H1 (cell line): Measurements from ENCODE around the gene SLC8A3. TPM values are rescaled to one million over a fixed set of nuclear protein-coding genes. Genes with fewer than 3 reads are reported as not detected.

ENCODE experiments used
- CTCF ChIA-PET: fragments of 300-600 bp; sonication (Branson Sonifier 250); formaldehyde crosslinking; loops from one replicate; lab custom pipeline; 2021; ENCODE audit not compliant: partially characterized antibody; lab: Charles Lee
- POLR2A ChIA-PET: fragments of 300-600 bp; sonication (Branson Sonifier 250); formaldehyde crosslinking; loops from one replicate; lab custom pipeline; 2021; ENCODE audit warnings: inconsistent platforms; ENCODE audit not compliant: partially characterized antibody; lab: Charles Lee
- DNase-seq, 2 experiments: peaks; one replicate each; pipeline versions ENCODE4 v3.0.0 to v3.0.0-alpha.2; 2010 to 2022; ENCODE audit warnings: low spot score in 2 of 2, low read depth in 1 of 2, mixed read lengths in 1 of 2
- FAIRE-seq: peaks from 2 replicates; lab custom pipeline; 2011; peaks lifted over from hg19 to GRCh38; lab: Jason Lieb, UNC
- H2AFZ ChIP-seq: 2 replicates; pipeline ENCODE4 v1.8.1; 2012; ENCODE audit warnings: low read length, inconsistent platforms
- H2AK5ac ChIP-seq: 2 replicates; pipeline ENCODE4 v1.6.1; 2013; ENCODE audit warnings: low read depth, low read length
- H2BK120ac ChIP-seq: replicated peaks from 2 replicates; pipeline ENCODE3; 2013; ENCODE audit warnings: low read depth, low read length, inconsistent platforms
- H2BK12ac ChIP-seq: 2 replicates; pipeline ENCODE4 v1.6.1; 2013; ENCODE audit warnings: low read depth, low read length
- H2BK15ac ChIP-seq: 2 replicates; pipeline ENCODE4 v1.6.1; 2013; ENCODE audit warnings: low read length
- H2BK20ac ChIP-seq: 2 replicates; pipeline ENCODE4 v1.6.1; 2013; ENCODE audit warnings: low read length
- H2BK5ac ChIP-seq: 2 replicates; pipeline ENCODE4 v1.6.1; 2013; ENCODE audit warnings: low read depth, low read length
- H3K14ac ChIP-seq: 2 replicates; pipeline ENCODE4 v1.6.1; 2013; ENCODE audit warnings: inconsistent platforms; ENCODE audit not compliant: insufficient read length
- H3K18ac ChIP-seq: 2 replicates; pipeline ENCODE4 v1.6.1; 2013; ENCODE audit warnings: low read length; ENCODE audit errors: extremely low read depth
- H3K23ac ChIP-seq: 2 replicates; pipeline ENCODE4 v1.6.1; 2013; ENCODE audit warnings: inconsistent platforms; ENCODE audit not compliant: insufficient read length
- H3K23me2 ChIP-seq: 2 replicates; pipeline ENCODE4 v1.6.1; 2013; ENCODE audit warnings: low read depth, low read length
- H3K27ac ChIP-seq: 2 replicates; pipeline ENCODE4 v1.6.1; 2011; ENCODE audit warnings: low read depth, low read length, inconsistent platforms
- H3K27me3 ChIP-seq, 4 experiments: replicated peaks in 1 of 4; 1 replicate in 1 of 4; 2 replicates in 3 of 4; pipeline versions ENCODE4 v1.6.1 to v1.8.1; 2011 to 2013; ENCODE audit warnings: low read length in 3 of 4, mild to moderate bottlenecking in 3 of 4, inconsistent platforms in 2 of 4, mixed read lengths in 2 of 4, moderate library complexity in 1 of 4; ENCODE audit not compliant: control insufficient read depth in 3 of 4, insufficient read depth in 3 of 4; ENCODE audit errors: extremely low read depth in 1 of 4
- H3K36me3 ChIP-seq, 4 experiments: 2 replicates each; pipeline versions ENCODE4 v1.6.1 to v1.8.1; 2011 to 2013; ENCODE audit warnings: mild to moderate bottlenecking in 4 of 4, low read length in 3 of 4, moderate library complexity in 2 of 4, control low read depth in 1 of 4, inconsistent platforms in 1 of 4; ENCODE audit not compliant: insufficient read depth in 4 of 4, control insufficient read depth in 2 of 4
- H3K4ac ChIP-seq: replicated peaks from 2 replicates; pipeline ENCODE3; 2013; ENCODE audit warnings: low read length, low read depth, mixed read lengths, inconsistent platforms; ENCODE audit not compliant: insufficient read length
- H3K4me1 ChIP-seq, 4 experiments: replicated peaks in 1 of 4; 1 replicate in 1 of 4; 2 replicates in 3 of 4; pipeline versions ENCODE4 v1.6.1 to v1.8.1; 2011 to 2013; ENCODE audit warnings: low read length in 3 of 4, inconsistent platforms in 2 of 4, mixed read lengths in 1 of 4; ENCODE audit not compliant: insufficient read depth in 4 of 4, control insufficient read depth in 3 of 4
- H3K4me2 ChIP-seq, 2 experiments: 2 replicates each; pipeline versions ENCODE4 v1.6.1 to v1.8.1; 2011 to 2013; ENCODE audit warnings: low read depth in 2 of 2, low read length in 2 of 2, control low read depth in 1 of 2, inconsistent platforms in 1 of 2, mild to moderate bottlenecking in 1 of 2; ENCODE audit not compliant: insufficient read depth in 1 of 2
- H3K4me3 ChIP-seq, 4 experiments: fragments of 200-600, 300-600 bp in 1 of 4; sonication (generic), shearing (Covaris generic), sonication (Bioruptor Twin) in 1 of 4; 2 replicates each; pipeline versions ENCODE4 v1.5.1 to v1.8.1; 2011 to 2016; ENCODE audit warnings: low read length in 4 of 4, low read depth in 3 of 4, control low read depth in 2 of 4, inconsistent platforms in 2 of 4, mild to moderate bottlenecking in 2 of 4, mixed read lengths in 1 of 4, moderate library complexity in 1 of 4; ENCODE audit not compliant: insufficient read depth in 2 of 4; ENCODE audit errors: extremely low read depth in 1 of 4
- H3K56ac ChIP-seq: replicated peaks from 2 replicates; pipeline ENCODE3; 2013; ENCODE audit warnings: low read depth, mild to moderate bottlenecking, mixed read lengths, low read length, inconsistent platforms; ENCODE audit not compliant: insufficient read length
- H3K79me1 ChIP-seq: 2 replicates; pipeline ENCODE4 v1.6.1; 2013; ENCODE audit warnings: low read depth, low read length, control low read depth
- H3K79me2 ChIP-seq, 2 experiments: 2 replicates each; pipeline versions ENCODE4 v1.6.1 to v1.8.1; 2012 to 2013; ENCODE audit warnings: low read length in 2 of 2, mild to moderate bottlenecking in 2 of 2, inconsistent platforms in 1 of 2; ENCODE audit not compliant: insufficient read depth in 2 of 2, control insufficient read depth in 1 of 2
- H3K9ac ChIP-seq, 4 experiments: replicated peaks in 1 of 4; 1 replicate in 1 of 4; 2 replicates in 3 of 4; pipeline versions ENCODE4 v1.6.1 to v1.8.1; 2011 to 2013; ENCODE audit warnings: low read depth in 3 of 4, low read length in 3 of 4, control low read depth in 2 of 4, mild to moderate bottlenecking in 2 of 4, moderate library complexity in 2 of 4, inconsistent platforms in 1 of 4; ENCODE audit errors: extremely low read depth in 1 of 4
- H3K9me3 ChIP-seq, 2 experiments: 2 replicates each; pipeline versions ENCODE4 v1.6.1 to v1.8.1; 2012 to 2013; ENCODE audit warnings: mild to moderate bottlenecking in 2 of 2, moderate library complexity in 2 of 2, control low read depth in 1 of 2, inconsistent platforms in 1 of 2, low read depth in 1 of 2, low read length in 1 of 2, mixed read lengths in 1 of 2; ENCODE audit not compliant: insufficient read depth in 2 of 2
- H4K20me1 ChIP-seq, 2 experiments: replicated peaks in 1 of 2; 2 replicates each; pipeline versions ENCODE3 to v1.8.1; 2011 to 2013; ENCODE audit warnings: inconsistent platforms in 2 of 2, low read length in 2 of 2, mild to moderate bottlenecking in 1 of 2; ENCODE audit not compliant: insufficient read depth in 2 of 2, control insufficient read depth in 1 of 2
- H4K5ac ChIP-seq: 2 replicates; pipeline ENCODE4 v1.6.1; 2013; ENCODE audit warnings: low read length, low read depth, mixed read lengths, inconsistent platforms; ENCODE audit not compliant: insufficient read length
- H4K8ac ChIP-seq: 2 replicates; pipeline ENCODE4 v1.8.0; 2013; ENCODE audit warnings: mild to moderate bottlenecking, moderate library complexity, low read length, inconsistent platforms; ENCODE audit not compliant: insufficient read depth; ENCODE audit errors: extremely low read depth
- H4K91ac ChIP-seq: replicated peaks from 2 replicates; pipeline ENCODE3; 2013; ENCODE audit warnings: low read length, mixed read lengths, inconsistent platforms; ENCODE audit not compliant: insufficient read length
- NANOG ChIP-seq: IDR thresholded peaks from 2 replicates; pipeline ENCODE4 v1.6.1; 2011; ENCODE audit warnings: low read length, low read depth, mild to moderate bottlenecking, inconsistent platforms; ENCODE audit not compliant: insufficient read depth, poor library complexity, severe bottlenecking
- NRF1 ChIP-seq: IDR thresholded peaks from 2 replicates; pipeline ENCODE4 v1.6.1; 2011; ENCODE audit warnings: mild to moderate bottlenecking, low read depth, low read length, improper control_type of control experiment
- RBBP5 ChIP-seq: IDR thresholded peaks from 2 replicates; pipeline ENCODE4 v1.7.1; 2012; ENCODE audit warnings: low read depth, mild to moderate bottlenecking, inconsistent platforms, low read length, moderate library complexity, borderline replicate concordance
- SIX5 ChIP-seq: IDR thresholded peaks from 2 replicates; pipeline ENCODE4 v1.6.1; 2011; ENCODE audit warnings: mild to moderate bottlenecking, low read depth, low read length
- SP4 ChIP-seq: IDR thresholded peaks from 2 replicates; pipeline ENCODE4 v1.6.1; 2012; ENCODE audit warnings: low read length, inconsistent platforms
- WGBS, 2 experiments: shearing (Covaris generic) in 1 of 2; methylation state at CpG; one replicate each; pipeline versions ENCODE4 v1.1.6 to v1.1.7; 2013 to 2015; ENCODE audit warnings: low lambda C conversion rate in 2 of 2, mixed read lengths in 2 of 2, inconsistent platforms in 1 of 2, low coverage in 1 of 2, missing lambda C conversion rate in 1 of 2; ENCODE audit not compliant: insufficient replicate concordance in 2 of 2, insufficient coverage in 1 of 2, insufficient read length in 1 of 2; ENCODE audit errors: extremely low coverage in 1 of 2, missing lambda C conversion rate in 1 of 2; 5-methylcytosine and 5-hydroxymethylcytosine counted together
- polyA plus RNA-seq, 7 experiments: library from polyadenylated mRNA; depleted of rRNA in 3 of 7; stranded (reverse) in 5 of 7; unstranded in 2 of 7; fragments of >200 nt in 5 of 7; fragments of 200-250 nt in 2 of 7; gene quantifications; 1 replicate in 5 of 7; 2 replicates in 1 of 7; 4 replicates in 1 of 7; pipeline versions ENCODE4 v1.2.1 to v1.2.3, GENCODE V29; 2011 to 2013; ENCODE audit warnings: missing spikeins in 2 of 7, mixed read lengths in 2 of 7
- total RNA-seq: library from RNA; stranded (reverse); fragmentation: NEBNext Ultra II Directional; extraction: Animal tissue kit (Norgen Biotek cat#: 25700); gene quantifications from 2 replicates; pipeline ENCODE4 v1.2.1, GENCODE V29; 2021

SLC8A3 gene
- total and polyA plus RNA-seq, 2 of the 8 experiments (the other 6 are each of a cell fraction or from before 2014, with no cell fraction given): 0.38 to 1.1 TPM

- Histone ChIP-seq H2BK5ac (no peak overlapping the region), H3K4me1 (no peaks in the 10 kb centered on the region; a peak in 1 of 7 replicates), H2BK20ac (no peak overlapping the region), H3K23me2 (no peaks in the 10 kb centered on the region), H2BK12ac (no peak overlapping the region), H3K27me3 (no peaks in the 10 kb centered on the region), H3K27ac (no peak overlapping the region), H3K23ac (no peak overlapping the region), H4K8ac (no peak overlapping the region), H3K56ac (no peak overlapping the region), H2BK15ac (no peak overlapping the region), H3K9me3 (no peaks in the 10 kb centered on the region), H2BK120ac (no peak overlapping the region), H3K18ac (no peak overlapping the region), H3K79me2 (no peaks in the 10 kb centered on the region), H3K14ac (no peak overlapping the region), H3K4me3 (no peak overlapping the region), H4K20me1 (no peaks in the 10 kb centered on the region), H3K9ac (no peak overlapping the region), H2AFZ (no peak overlapping the region), H4K5ac (no peak overlapping the region), H3K4me2 (no peak overlapping the region), H3K79me1 (no peaks in the 10 kb centered on the region), H2AK5ac (no peak overlapping the region; the same call in 1 of the 2 replicates), H3K4ac (no peak overlapping the region), H4K91ac (no peak overlapping the region), H3K36me3 (no peaks in the 10 kb centered on the region)
- FAIRE-seq (no peak), DNase-seq (no peak)
- POLR2A ChIA-PET: no interaction called here
- WGBS, 2 experiments: 79% methylated on average over 3 of the region's 3 CpGs; no CpG with 5 or more reads in 1 of the 2 experiments
- TF ChIP-seq SIX5 (no peak), NRF1 (no peak), RBBP5 (no peak), SP4 (no peak), NANOG (no peak)
- CTCF ChIA-PET: interaction anchor here (0.7 to 0.9 kb wide), 2 partner anchors 65 to 207 kb away, joined by 3 read pairs; no protein-coding TSS in a partner anchor
Observed at GRCh38 chr14:70152081-70152480, 36.7 kb downstream of the SLC8A3 start.
